ENCODE results near the gene ONECUT1.

ONECUT1 gene

DNA sequence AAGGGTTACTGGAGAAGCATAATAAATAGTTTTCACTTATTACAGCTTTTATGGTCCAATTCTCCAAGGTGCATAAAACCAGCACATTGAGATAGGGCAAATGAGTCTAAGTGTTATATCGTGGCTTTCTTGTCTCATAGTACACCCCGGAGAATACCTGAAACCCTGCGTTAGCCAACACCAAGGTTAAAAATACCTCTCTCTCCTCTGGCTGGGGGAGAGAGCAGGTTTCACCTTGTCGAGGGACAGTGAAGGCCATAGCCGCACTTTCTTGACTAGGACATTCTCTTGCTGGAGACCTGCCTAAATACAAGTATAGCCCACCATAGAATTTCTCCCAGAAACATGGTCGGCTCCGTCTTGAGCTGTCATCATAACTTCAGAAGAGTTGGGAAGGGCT is 59.5 kb downstream of the ONECUT1 start:
- no peak for DNase-seq

DNA sequence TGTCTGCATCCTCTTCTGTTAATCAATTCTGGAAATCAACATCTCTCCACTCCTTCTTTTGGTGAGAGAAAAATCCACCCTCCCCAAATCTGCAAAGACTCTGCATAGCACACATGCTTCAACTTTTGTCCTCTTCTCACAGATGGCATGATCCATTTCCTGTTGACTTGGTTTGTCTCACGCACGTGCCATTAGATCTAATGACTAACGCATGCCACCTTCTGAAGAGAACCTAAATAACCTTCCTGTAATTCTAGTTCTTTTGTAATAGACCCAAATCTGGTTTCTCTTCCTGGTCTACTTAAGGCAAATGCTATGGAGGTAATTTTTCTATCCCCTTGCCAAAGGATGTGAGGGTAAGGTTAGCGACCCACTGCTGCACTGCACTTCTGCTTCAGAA is 60.0 kb downstream of the ONECUT1 start:
- peak; percentile 18 to 35 for DNase-seq

DNA sequence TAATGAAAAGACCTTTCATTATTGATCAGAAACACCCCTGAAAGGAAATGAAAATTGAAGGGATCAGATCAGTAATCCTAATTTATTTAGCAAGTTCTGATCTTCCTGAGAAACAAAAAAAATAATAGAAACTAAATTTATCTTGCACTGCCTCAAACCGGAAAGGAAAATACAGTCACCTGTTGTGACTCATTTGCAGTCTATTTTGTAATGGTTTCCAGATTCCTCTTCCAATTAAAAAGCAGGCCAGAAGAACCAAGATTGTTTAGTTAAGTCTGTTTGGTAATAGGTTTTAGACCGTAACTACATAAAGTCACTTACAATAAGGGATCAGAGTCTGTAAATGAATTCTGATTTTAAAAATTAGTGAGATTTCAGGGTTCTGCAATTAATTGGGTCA is 61.2 kb downstream of the ONECUT1 start:
- DNase-seq = no peak

DNA sequence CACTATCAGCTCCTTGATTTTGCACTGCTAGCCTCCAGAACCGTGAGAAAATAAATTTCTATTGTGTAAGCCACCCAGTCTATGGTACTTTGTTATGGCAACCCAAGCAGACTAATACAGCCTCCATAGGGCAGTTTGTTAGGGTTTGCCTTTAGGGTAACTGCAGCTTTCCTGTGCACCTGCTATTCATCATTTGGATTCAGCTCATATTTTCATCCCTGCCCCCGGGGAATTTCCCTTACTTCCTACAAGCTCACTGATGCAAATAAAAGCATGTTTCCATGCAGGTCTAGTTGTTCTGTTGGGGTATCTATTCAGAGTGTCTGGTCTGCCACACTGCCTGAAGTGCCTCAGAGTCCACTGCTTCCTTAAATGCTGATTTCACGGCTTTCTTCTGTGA is 62.3 kb downstream of the ONECUT1 start:
- DNase-seq = no peak

DNA sequence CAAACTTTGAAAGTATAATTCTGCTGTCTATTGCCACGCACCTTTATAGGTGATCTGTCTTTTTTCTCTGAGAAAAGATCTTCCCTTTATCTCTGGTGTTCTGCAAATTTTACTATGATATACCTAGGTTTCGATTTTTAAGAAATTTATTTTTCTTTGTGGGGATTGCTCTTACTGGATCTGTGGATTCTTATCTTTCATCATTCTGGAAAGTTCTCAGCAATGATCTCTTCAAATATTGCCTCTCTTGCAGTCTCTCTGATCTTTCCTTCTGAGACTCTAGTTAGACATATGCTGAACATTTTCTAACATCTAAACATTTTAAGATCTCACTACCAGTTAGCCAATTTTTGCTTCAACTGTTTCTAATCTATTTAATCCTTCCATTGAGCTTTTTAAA is 63.9 kb downstream of the ONECUT1 start:
- DNase-seq = no peak

DNA sequence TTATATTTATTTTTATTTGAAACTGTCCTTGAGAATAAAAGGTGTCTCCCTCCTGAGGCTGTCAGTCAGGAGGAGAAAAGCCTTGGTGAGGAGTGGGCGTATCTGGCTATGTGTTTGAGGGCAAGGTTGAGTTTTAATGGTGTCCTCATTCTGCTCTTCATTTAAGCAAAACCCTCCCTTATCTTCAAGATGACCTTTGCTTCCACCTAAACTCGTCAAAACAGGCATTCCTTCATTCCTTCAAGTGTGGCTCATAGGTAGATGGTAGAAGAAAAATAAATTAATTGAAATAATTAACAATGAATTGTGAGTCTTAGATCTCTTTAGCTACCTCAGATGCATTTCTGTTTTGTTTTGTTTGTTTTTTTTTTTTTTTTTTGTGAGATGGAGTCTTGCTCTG is 71.6 kb downstream of the ONECUT1 start:
- no peak for DNase-seq

DNA sequence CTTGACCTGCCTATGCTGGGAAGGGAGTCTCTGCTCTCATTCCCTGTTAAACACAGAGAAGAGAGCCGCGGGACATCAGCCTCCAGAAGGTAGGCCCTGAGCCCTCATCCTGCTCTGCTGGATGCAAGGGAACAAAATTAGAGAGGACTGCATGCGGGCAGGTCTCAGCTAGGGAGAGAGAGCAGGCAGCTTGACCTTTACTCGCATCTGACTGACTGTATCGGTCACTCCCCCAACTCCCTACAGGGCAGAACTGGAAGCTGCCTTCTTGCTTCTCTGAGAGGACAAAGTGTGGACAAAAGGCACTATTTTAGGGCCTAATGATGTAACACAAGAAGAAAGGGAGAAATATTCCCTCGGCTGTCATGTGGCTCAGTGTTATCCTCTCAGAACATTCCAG is 72.2 kb downstream of the ONECUT1 start:
- DNase-seq = no peak

DNA sequence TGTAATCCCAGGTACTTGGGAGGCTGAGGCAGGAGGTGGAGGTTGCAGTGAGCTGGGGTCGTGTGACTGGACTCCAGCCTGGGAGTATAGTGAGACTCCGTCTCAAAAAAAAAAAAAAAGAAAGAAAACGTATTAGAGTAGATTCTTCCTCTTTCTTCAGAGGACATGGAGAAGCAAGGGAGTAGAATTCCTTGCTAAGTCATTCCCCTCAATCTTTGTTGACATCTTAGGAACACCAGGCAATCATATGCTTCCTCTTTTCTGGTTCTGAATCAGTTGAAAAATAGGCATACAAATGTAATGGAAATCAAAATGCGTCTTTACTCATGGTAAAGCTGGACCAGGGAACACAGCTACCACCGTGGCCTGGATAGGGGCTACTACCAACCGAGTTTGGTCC is 72.7 kb downstream of the ONECUT1 start:
- DNase-seq = no peak

DNA sequence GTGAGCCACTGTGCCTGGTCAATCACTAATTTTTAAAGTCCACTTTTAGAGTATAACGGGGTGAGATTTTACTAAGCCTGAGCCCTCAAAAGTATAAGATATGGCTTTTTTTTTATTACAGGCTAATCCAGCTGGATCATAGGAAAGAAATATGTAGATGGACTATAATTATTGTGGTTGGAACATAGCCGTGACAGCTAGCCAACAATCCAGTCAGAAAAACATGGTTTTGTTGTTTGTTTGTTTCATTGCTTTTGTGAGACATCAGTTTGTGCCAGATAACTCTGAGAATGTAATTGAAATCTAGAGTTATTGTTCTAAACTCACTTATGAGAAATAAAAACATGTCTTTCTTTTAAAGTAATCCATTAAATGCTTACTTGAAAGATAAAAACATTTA is 73.6 kb downstream of the ONECUT1 start:
- DNase-seq = no peak

DNA sequence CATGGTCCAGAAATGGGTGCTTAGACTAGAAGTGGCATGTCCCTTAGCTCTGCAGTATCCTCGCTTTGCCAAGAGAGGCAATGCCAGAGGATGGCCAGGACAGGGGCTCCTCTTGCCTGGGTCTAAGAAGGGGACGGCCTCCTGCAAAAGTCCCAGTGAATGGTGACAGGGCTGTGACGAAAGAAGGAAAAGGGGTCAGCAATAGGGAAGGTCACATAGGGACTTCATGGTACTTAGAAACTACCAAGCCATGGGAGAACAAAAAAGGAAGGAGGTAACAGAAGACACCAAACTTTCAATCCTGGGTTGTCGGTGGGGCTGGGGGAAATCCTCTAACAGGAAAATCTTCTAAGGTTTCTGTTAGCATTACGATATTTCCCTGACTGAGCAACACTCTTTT is 74.7 kb downstream of the ONECUT1 start:
- DNase-seq = no peak

DNA sequence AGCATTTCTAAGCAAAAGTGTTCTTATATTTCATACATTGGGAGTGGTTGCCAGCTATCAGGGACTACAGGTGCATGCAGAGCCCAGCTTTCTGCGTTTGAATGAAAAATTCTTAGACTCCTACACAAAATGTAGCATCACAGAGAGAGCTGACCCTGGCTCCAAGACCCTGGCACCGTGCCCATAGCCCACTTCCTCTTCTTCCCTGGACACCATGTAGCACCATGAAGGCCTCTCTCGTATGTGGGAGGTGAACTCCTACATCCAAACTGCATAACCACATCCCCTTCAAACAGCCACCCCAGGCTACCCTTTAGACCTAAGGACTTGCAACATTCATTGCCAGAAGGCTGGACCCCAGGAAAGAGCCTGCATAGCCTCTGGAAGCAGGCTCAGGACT is 75.2 kb downstream of the ONECUT1 start:
- no peak for DNase-seq

DNA sequence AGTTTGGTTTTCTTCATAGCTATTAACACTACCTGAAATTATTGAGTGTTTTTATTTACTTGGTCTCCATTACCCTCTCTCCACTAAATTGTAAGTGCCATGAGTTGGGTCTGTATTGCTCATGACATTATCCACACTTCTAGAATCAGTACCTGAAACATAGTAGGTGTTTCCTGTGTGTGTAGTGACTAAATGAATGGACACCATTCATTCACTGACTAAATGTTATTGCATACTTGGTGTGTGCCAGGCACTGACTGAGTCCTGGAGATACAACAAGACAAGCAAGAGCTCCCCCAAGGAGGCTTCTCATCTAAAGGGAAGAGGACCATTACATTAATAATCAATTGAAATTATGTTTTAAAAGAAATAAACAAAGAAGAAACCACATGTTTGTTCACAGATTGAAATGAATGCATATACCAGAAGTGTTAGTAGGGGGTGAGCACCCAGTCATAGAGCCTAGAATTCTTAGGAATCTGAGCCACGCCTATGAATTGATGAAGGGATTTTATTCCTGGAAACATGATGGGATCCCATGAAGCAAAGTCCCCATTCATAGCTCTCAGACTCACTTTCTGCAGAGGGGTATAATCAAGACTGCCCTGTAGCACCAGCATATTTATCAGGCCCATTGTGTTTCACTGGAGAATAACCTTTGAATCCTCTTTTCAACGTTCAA is 79.3 kb downstream of the ONECUT1 start:
- no peak for DNase-seq

DNA sequence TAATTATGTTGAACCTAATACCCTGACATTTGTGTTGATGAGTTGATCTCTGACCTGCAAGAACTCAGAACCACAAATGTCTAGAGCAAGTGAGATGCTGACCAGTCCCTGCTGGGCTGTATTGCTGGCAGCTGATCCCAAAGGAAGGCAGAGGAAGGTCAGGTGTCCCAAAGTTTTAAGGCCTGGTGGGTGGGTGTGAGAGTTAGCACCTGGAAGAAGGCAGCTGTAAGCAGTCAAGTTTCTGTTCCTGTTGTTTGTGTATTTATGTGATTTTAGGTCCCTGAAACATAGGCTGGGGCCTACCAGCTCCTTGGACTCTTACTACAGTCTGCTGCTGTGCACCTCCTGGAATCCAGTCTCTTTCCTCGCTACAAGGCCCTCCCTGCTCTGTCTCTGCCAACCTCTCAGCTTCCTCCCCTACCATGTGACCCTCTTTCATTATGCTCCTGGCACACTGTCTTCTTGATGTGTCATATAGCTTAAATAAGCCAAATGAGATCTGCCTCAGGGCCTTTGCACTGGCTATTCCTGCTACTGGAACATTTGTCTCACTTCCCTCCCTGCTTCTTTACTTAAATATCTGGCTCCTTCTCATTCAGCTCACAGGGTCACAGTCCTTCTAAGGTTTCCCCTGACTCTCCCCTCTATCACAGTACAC is 80.0 kb downstream of the ONECUT1 start:
- no peak for DNase-seq

DNA sequence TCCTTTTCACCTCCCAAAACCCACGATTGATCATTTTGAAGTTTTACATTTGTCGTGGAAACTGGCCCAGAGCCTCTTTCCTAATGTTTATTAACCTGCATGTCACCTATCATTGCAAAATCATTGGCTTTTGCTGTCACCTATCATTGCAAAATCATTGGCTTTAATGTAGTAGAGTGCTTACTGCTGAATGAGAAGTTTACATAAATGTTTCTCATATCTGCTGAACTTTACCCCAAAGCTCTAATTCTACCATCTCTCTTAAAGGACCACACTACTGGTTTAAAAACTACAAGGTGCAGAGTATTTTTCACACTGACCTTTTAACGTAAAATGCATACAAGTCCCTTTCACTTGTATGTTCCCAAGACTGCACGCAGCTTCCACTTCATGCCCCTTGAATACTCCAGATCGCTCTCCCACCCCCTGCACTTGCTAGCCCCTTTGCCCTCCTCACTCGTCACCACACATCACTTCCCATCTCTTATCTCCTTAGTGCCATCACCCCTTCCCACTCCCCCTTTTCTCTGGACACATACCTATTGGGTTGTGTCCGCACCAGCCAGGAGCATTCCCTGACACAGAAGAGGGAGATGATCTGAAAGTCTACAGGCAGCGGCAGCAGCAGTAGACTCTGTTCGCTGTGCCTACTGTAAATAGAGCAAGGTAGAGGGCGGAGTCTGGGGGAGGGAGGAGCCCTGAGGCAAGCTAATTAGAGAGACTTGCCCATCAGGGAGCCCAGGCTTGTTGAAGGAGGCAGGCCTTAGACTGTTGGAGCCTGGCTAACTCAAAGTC is 80.8 kb downstream of the ONECUT1 start:
- DNase-seq = no peak

Measured in activated CD4-positive, alpha-beta T cell treated with anti-CD3 and anti-CD28 coated beads for 4 hours (primary cell).